Esophagus muscularis mucosa (tissue), 4 donors: ENCODE measurements around the gene PPP4R4.

Experiments
- CTCF ChIP-seq, 3 experiments: fragments of 200-600 bp in 2 of 3; fragments of 450-650 bp in 1 of 3; sonication (generic) in 2 of 3; IDR thresholded peaks; one replicate each; pipeline ENCODE4 v1.5.1; 2017 to 2019; ENCODE audit warnings: antibody characterized with exemption in 3 of 3, mild to moderate bottlenecking in 2 of 3, moderate library complexity in 1 of 3
- EP300 ChIP-seq: sonication (generic); formaldehyde crosslinking; IDR thresholded peaks from one replicate; pipeline ENCODE4 v1.6.1; 2017; ENCODE audit warnings: antibody characterized with exemption
- POLR2A ChIP-seq: fragments of 450-650 bp; IDR thresholded peaks from one replicate; pipeline ENCODE4 v1.6.1; 2017; ENCODE audit warnings: antibody characterized with exemption, moderate library complexity, mild to moderate bottlenecking, low read depth
- POLR2AphosphoS5 ChIP-seq, 2 donors: sonication (generic); formaldehyde crosslinking; IDR thresholded peaks; one replicate each; pipeline ENCODE4 v1.6.1; 2017; ENCODE audit warnings: antibody characterized with exemption in 2 of 2

DNA sequence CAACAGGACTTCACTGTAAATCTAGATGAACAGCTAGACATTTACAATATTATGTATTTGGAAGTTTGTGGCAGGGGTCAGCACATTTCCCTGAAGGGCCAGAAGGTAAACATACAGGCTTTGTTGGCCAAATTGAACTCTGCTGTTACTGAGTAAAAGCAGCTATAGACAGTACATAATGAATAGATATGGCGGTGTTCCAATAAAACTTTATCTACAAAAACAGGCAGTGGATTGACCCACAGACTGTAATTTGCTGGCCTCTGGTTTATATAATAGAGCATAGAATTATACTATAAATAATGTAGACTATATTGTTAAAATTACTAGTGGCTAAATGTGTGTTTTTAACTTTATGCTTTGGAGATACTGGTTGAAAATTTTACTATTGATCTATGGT lies 93.2 kb downstream of the PPP4R4 start:
- TF ChIP-seq CTCF (IDR thresholded peaks at IDR 0.05) (no peak), POLR2A (no peak), EP300 (no peak), POLR2AphosphoS5 (IDR thresholded peaks at IDR 0.05) (no peak)
